CD14-positive monocyte (primary cell): Measurements from ENCODE around the gene BIN1. TPM values are rescaled to one million over a fixed set of nuclear protein-coding genes. Genes with fewer than 3 reads are reported as not detected.

Source experiments
- DNase-seq, 3 donors: peaks; one replicate each; pipeline ENCODE4 v3.0.0-alpha.2; 2011 to 2022
- H2AFZ ChIP-seq: 2 replicates; pipeline ENCODE4 v1.6.0; 2012; ENCODE audit warnings: mild to moderate bottlenecking, low read depth, low read length, inconsistent platforms; ENCODE audit not compliant: insufficient read depth, poor library complexity, severe bottlenecking
- H3K27ac ChIP-seq, 2 donors: 1 replicate in 1 of 2; 2 replicates in 1 of 2; pipeline ENCODE4 v1.5.1; 2012 to 2013; ENCODE audit warnings: low read length in 2 of 2, control low read depth in 1 of 2, inconsistent platforms in 1 of 2, low read depth in 1 of 2, mild to moderate bottlenecking in 1 of 2
- H3K27me3 ChIP-seq, 2 donors: one replicate each; pipeline versions ENCODE4 v1.6.0 to v1.6.1; 2011 to 2013; ENCODE audit warnings: low read length in 2 of 2; ENCODE audit not compliant: control insufficient read depth in 2 of 2, insufficient read depth in 2 of 2
- H3K36me3 ChIP-seq, 2 donors: replicated peaks in 1 of 2; 1 replicate in 1 of 2; 2 replicates in 1 of 2; pipeline versions ENCODE4 v1.5.1 to v1.6.1; 2012 to 2013; ENCODE audit warnings: low read length in 2 of 2, control low read depth in 1 of 2, inconsistent platforms in 1 of 2, mild to moderate bottlenecking in 1 of 2; ENCODE audit not compliant: insufficient read depth in 2 of 2, control insufficient read depth in 1 of 2
- H3K4me1 ChIP-seq, 2 donors: 1 replicate in 1 of 2; 2 replicates in 1 of 2; pipeline versions ENCODE4 v1.5.1 to v1.6.1; 2012 to 2013; ENCODE audit warnings: low read length in 2 of 2, control low read depth in 1 of 2, inconsistent platforms in 1 of 2, mild to moderate bottlenecking in 1 of 2, moderate library complexity in 1 of 2; ENCODE audit not compliant: insufficient read depth in 2 of 2, control insufficient read depth in 1 of 2
- H3K4me2 ChIP-seq: replicated peaks from 2 replicates; pipeline ENCODE3; 2012; ENCODE audit warnings: low read length, moderate library complexity, mild to moderate bottlenecking; ENCODE audit not compliant: poor library complexity, severe bottlenecking; ENCODE audit errors: extremely low read depth
- H3K4me3 ChIP-seq, 3 experiments: fragments of 200-600 bp in 1 of 3; sonication (generic) in 1 of 3; replicated peaks in 1 of 3; 1 replicate in 2 of 3; 2 replicates in 1 of 3; pipeline ENCODE4 v1.5.1; 2011 to 2013; ENCODE audit warnings: low read length in 3 of 3, mild to moderate bottlenecking in 3 of 3, control low read depth in 2 of 3, low read depth in 2 of 3, inconsistent platforms in 1 of 3, moderate library complexity in 1 of 3
- H3K79me2 ChIP-seq: 2 replicates; pipeline ENCODE4 v1.6.0; 2012; ENCODE audit warnings: mild to moderate bottlenecking, control low read depth, inconsistent platforms, low read length, moderate library complexity; ENCODE audit not compliant: insufficient read depth
- H3K9ac ChIP-seq: 2 replicates; pipeline ENCODE4 v1.6.0; 2017; ENCODE audit warnings: low read length, mild to moderate bottlenecking; ENCODE audit not compliant: insufficient read depth, poor library complexity, severe bottlenecking
- H3K9me3 ChIP-seq, 2 donors: replicated peaks in 1 of 2; 1 replicate in 1 of 2; 2 replicates in 1 of 2; pipeline versions ENCODE4 v1.5.1 to v1.6.1; 2012 to 2013; ENCODE audit warnings: low read length in 2 of 2, control low read depth in 1 of 2; ENCODE audit not compliant: control insufficient read depth in 1 of 2, insufficient read depth in 1 of 2
- H4K20me1 ChIP-seq: 2 replicates; pipeline ENCODE4 v1.6.0; 2012; ENCODE audit warnings: mild to moderate bottlenecking, low read length, control low read depth, moderate library complexity; ENCODE audit not compliant: insufficient read depth
- H3K27ac Mint-ChIP-seq, 7 donors: one replicate each; pipeline ENCODE4 v1.8.0; 2020; ENCODE audit warnings: mild to moderate bottlenecking in 7 of 7, mixed read lengths in 7 of 7, moderate library complexity in 6 of 7, inconsistent platforms in 2 of 7
- H3K27me3 Mint-ChIP-seq, 3 donors: one replicate each; pipeline ENCODE4 v1.8.0; 2021 to 2022; ENCODE audit warnings: low read depth in 3 of 3, mild to moderate bottlenecking in 3 of 3, mixed read lengths in 3 of 3, moderate library complexity in 3 of 3, inconsistent platforms in 1 of 3
- H3K36me3 Mint-ChIP-seq, 2 donors: one replicate each; pipeline ENCODE4 v1.8.0; 2020; ENCODE audit warnings: mixed read lengths in 2 of 2, inconsistent platforms in 1 of 2, mild to moderate bottlenecking in 1 of 2
- H3K4me1 Mint-ChIP-seq: one replicate; pipeline ENCODE4 v1.8.0; 2020; ENCODE audit warnings: mild to moderate bottlenecking, mixed read lengths
- H3K4me3 Mint-ChIP-seq, 2 donors: one replicate each; pipeline ENCODE4 v1.8.0; 2020; ENCODE audit warnings: mild to moderate bottlenecking in 2 of 2, mixed read lengths in 2 of 2, moderate library complexity in 1 of 2
- H3K9me3 Mint-ChIP-seq, 7 donors: one replicate each; pipeline ENCODE4 v1.8.0; 2020 to 2022; ENCODE audit warnings: mixed read lengths in 7 of 7, mild to moderate bottlenecking in 6 of 7, moderate library complexity in 6 of 7, inconsistent platforms in 2 of 7
- WGBS: methylation state at CpG from one replicate; pipeline ENCODE4 v1.1.5; 2013; ENCODE audit warnings: missing lambda C conversion rate; ENCODE audit not compliant: insufficient coverage; 5-methylcytosine and 5-hydroxymethylcytosine counted together
- intact Hi-C, 2 donors: fragments of 100-400 bp; cut with micrococcal nuclease; formaldehyde crosslinking; loops; one replicate each; pipeline versions ENCODE4 v1.15.0 to v1.15.1; 2023
- polyA plus RNA-seq, 3 donors: library from polyadenylated mRNA; depleted of rRNA in 1 of 3; unstranded in 2 of 3; stranded (reverse) in 1 of 3; fragments of 300-500 nt in 2 of 3; fragments of >200 nt in 1 of 3; fragmentation: Illumina TruSeq in 2 of 3; gene quantifications; 1 replicate in 2 of 3; 2 replicates in 1 of 3; pipeline ENCODE4 v1.2.3, GENCODE V29; 2012 to 2021
- TF ChIP-seq, protein P1 (sequence below): fragments of 200-600 bp; IDR thresholded peaks from one replicate; pipeline ENCODE4 v1.8.0; 2022; ENCODE audit warnings: antibody characterized with exemption, mild to moderate bottlenecking

BIN1 gene
- polyA plus RNA-seq, 3 donors = 3.4 to 7.5 (median 4.1) TPM

DNA sequence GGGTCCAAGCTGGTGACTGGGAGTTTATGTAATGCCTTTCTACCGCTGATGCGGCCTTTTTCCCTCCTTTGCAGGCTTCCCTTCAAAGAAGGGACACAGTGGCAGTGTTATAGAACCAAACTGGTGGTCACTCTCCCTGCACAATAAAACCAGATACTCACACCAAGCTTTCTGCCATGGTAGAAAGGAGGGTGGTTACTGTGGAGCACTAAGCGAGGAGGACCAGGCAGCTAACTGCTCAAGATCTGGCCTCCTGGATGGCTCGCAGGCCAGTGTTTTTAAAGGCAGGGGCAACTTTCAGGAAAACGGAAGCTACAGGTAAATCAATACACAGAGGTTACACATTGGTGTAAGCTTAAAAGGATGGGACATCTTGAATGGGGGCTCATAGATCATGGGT is 89.4 kb downstream of the BIN1 start:
- TF ChIP-seq, protein P1, sequence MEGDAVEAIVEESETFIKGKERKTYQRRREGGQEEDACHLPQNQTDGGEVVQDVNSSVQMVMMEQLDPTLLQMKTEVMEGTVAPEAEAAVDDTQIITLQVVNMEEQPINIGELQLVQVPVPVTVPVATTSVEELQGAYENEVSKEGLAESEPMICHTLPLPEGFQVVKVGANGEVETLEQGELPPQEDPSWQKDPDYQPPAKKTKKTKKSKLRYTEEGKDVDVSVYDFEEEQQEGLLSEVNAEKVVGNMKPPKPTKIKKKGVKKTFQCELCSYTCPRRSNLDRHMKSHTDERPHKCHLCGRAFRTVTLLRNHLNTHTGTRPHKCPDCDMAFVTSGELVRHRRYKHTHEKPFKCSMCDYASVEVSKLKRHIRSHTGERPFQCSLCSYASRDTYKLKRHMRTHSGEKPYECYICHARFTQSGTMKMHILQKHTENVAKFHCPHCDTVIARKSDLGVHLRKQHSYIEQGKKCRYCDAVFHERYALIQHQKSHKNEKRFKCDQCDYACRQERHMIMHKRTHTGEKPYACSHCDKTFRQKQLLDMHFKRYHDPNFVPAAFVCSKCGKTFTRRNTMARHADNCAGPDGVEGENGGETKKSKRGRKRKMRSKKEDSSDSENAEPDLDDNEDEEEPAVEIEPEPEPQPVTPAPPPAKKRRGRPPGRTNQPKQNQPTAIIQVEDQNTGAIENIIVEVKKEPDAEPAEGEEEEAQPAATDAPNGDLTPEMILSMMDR = no peak
- peaks cover 17% of the 10 kb centered on the region for H3K4me1 Mint-ChIP-seq
- H3K4me3 Mint-ChIP-seq = no peak overlapping the region
- no peaks in the 10 kb centered on the region for H3K36me3 Mint-ChIP-seq
- peak overlapping the region in 1 of 7 donors; percentile 75 for H3K27ac Mint-ChIP-seq
- Histone ChIP-seq H3K9me3 (no peaks in the 10 kb centered on the region), H3K4me1 (peaks cover 16 to 18% of the 10 kb centered on the region in 2 donors), H3K27ac (no peak overlapping the region), H4K20me1 (no peaks in the 10 kb centered on the region), H3K4me3 (no peak overlapping the region), H3K36me3 (no peaks in the 10 kb centered on the region), H3K27me3 (no peaks in the 10 kb centered on the region), H2AFZ (no peak overlapping the region), H3K79me2 (no peaks in the 10 kb centered on the region), H3K9ac (no peak overlapping the region), H3K4me2 (no peak overlapping the region)
- no peak for DNase-seq
- intact Hi-C loops = no loop called here
- 92% methylated on average over 5 of the region's 5 CpGs for WGBS
- H3K27me3 Mint-ChIP-seq = peaks cover 4% of the 10 kb centered on the region in 3 donors
- no peaks in the 10 kb centered on the region for H3K9me3 Mint-ChIP-seq

DNA sequence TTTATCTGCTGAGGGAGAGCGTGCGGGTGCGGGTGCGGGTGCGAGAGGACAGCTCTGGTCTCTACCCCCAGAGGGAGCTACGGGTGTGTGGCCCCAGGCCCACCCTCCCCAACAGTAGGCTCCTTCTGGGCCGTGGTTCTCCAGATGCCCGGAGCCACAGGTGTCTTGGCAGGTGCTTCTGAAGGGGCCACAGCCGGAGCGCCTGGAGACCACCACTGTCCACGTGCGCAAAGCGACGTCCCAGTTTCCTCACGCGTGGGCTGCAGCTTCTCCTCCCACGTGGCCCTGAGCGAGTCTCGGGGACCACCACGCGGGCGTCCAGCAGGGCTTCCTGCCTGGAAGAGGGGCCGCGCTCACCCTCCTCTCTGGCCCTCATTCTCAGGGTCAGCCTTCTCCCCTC is 90.6 kb downstream of the BIN1 start:
- Mint-ChIP-seq H3K27me3 (peaks cover 6 to 8% (median 7%) of the 10 kb centered on the region in 3 donors), H3K4me3 (no peak overlapping the region), H3K9me3 (no peaks in the 10 kb centered on the region), H3K4me1 (peaks cover 17% of the 10 kb centered on the region), H3K36me3 (no peaks in the 10 kb centered on the region), H3K27ac (no peak overlapping the region)
- Histone ChIP-seq H3K9me3 (no peaks in the 10 kb centered on the region), H3K36me3 (no peaks in the 10 kb centered on the region), H2AFZ (no peak overlapping the region), H3K27me3 (no peaks in the 10 kb centered on the region), H3K4me2 (no peak overlapping the region), H3K4me3 (no peak overlapping the region), H3K4me1 (peaks cover 16 to 18% of the 10 kb centered on the region in 2 donors), H3K27ac (no peak overlapping the region), H4K20me1 (no peaks in the 10 kb centered on the region), H3K9ac (no peak overlapping the region), H3K79me2 (no peaks in the 10 kb centered on the region)
- TF ChIP-seq, protein P1 = no peak
- DNase-seq = no peak
- 98% methylated on average over 21 of the region's 24 CpGs for WGBS
- intact Hi-C loops = no loop called here
